GM10248 (cell line): ENCODE data around the gene POU6F1.

Experiments used
- CTCF ChIA-PET: fragments of 300-600 bp; sonication (Branson Sonifier 250); formaldehyde crosslinking; extraction: SDS; loops from one replicate; lab custom pipeline; 2021; ENCODE audit warnings: antibody characterized with exemption; lab: Yijun Ruan, JAX
- POLR2A ChIA-PET: fragments of 350-650 bp; sonication (Branson Sonifier 250); formaldehyde crosslinking; extraction: SDS; loops from one replicate; lab custom pipeline; 2020; ENCODE audit warnings: antibody characterized with exemption; lab: Yijun Ruan, JAX
- DNase-seq: peaks from one replicate; pipeline ENCODE4 v3.0.0; 2012; ENCODE audit errors: extremely low spot score
- TF ChIP-seq, protein P1 (sequence below): IDR thresholded peaks from 2 replicates; pipeline ENCODE4 v1.5.1; 2012; ENCODE audit warnings: mild to moderate bottlenecking, low read depth; ENCODE audit errors: extremely low read depth, missing control alignments, control extremely low read depth

Gene POU6F1

DNA sequence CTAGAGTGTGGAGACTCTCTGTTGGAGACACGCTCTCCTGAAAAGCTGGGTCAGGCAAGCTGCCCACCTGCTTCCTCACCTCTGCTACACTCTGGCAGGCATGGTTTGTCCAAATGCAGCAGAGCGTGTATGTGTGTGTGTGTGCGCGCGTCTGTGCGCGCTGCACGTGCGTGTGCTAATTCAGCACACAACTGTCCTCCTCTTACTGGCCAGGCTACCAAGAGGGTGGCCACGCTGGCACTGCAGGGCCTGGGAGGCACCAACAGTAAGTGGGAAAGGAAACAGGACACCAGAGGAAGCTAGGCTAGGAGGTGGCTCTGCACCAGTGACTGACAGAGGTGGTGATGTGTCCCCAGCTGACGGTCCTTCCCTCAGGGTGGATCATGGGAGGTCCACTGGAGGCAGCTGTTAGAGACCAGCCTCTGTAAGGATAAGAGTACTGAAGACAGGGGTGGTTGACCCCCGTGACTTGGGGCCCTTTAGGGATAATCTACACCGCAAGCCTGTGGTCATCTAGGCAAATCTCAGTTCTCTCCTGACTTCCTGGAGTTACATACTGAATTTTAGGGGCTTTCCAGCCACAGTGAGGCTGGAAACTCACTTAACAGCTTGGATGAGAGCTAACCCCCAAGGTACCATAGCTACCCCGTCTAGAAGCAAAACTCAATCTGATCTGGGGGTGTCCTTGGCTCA lies 29.4 kb downstream of the POU6F1 start:
- ChIA-PET POLR2A (interaction anchor here (0.5 kb wide), 1 partner anchor 732 kb away, joined by 6 read pairs; no protein-coding TSS in a partner anchor), CTCF (interaction anchor here (0.9 to 1.4 kb wide), 8 partner anchors 9 to 186 kb away, joined by 3 to 5 read pairs (median 4); partner anchors contain the start of gene POU6F1)
- TF ChIP-seq, protein P1, sequence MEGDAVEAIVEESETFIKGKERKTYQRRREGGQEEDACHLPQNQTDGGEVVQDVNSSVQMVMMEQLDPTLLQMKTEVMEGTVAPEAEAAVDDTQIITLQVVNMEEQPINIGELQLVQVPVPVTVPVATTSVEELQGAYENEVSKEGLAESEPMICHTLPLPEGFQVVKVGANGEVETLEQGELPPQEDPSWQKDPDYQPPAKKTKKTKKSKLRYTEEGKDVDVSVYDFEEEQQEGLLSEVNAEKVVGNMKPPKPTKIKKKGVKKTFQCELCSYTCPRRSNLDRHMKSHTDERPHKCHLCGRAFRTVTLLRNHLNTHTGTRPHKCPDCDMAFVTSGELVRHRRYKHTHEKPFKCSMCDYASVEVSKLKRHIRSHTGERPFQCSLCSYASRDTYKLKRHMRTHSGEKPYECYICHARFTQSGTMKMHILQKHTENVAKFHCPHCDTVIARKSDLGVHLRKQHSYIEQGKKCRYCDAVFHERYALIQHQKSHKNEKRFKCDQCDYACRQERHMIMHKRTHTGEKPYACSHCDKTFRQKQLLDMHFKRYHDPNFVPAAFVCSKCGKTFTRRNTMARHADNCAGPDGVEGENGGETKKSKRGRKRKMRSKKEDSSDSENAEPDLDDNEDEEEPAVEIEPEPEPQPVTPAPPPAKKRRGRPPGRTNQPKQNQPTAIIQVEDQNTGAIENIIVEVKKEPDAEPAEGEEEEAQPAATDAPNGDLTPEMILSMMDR, result no peak
- DNase-seq, result peak; percentile 77

DNA sequence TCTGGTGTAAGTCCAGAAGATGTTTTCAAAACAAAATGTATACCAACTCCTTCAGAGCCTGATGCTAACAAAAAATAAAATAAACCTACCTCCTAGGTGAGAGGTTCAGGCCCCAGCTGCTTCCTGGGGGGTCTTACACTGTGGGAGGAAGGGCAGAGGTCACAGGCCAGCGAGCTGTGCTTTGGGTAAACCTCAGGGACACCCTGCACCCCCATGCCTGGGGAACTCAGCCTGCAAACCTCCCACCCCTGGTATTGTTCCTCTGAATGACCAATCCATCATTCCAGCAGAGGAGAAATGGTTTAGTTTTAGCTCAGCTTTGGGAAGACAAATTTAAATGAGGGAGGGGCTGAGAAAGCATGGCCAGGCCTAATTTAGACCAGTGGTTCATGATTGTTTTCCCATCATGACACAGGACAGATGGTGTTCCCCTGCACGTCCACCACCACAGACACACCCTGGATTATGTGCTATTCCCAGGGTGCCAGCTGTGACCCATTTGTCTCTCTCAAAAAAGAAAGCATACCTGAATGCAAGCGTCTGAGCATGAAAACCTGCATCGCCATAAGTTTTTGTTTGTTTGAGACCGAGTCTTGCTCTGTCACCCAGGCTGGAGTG lies 30.4 kb downstream of the POU6F1 start:
- TF ChIP-seq, protein P1, result no peak
- no peak for DNase-seq
- POLR2A ChIA-PET, result no interaction called here
- CTCF ChIA-PET, result interaction anchor here (0.9 to 1.4 kb wide), 4 partner anchors 10 to 185 kb away, joined by 3 to 4 read pairs (median 4); no protein-coding TSS in a partner anchor

DNA sequence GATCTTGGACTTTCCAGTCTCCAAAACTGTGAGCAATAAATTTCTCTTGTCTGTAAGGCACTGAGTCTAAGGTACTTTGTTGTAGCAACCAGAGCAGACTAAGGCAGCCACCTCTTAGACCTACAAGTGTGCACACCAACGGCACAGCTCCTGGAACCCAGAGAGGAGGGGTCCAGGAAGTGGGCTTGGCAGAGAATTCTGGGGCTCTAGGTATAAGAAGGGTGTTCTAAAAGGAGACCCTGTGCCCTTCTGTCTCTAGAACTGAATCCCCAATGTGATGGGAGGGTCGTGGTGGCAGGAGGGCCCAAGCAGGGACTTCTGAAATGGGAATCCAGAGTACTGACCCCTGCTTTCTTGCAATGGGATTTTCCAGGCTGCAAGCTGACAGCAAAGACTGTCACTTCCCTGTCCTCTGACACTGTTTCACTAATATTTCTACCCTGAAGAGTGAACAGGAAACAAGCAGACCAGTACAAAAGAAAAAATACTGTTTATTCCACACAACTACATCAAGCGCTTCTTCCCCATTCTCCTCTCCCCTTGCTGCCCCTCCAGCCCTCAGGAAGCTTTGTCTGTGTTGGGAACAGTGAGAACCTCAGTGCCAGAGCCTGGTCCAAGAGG lies 31.3 kb downstream of the POU6F1 start:
- POLR2A ChIA-PET, result no interaction called here
- TF ChIP-seq, protein P1, result no peak
- CTCF ChIA-PET, result interaction anchor here (0.7 to 1.2 kb wide), 4 partner anchors 12 to 32 kb away, joined by 3 to 4 read pairs (median 4); no protein-coding TSS in a partner anchor
- DNase-seq, result no peak

DNA sequence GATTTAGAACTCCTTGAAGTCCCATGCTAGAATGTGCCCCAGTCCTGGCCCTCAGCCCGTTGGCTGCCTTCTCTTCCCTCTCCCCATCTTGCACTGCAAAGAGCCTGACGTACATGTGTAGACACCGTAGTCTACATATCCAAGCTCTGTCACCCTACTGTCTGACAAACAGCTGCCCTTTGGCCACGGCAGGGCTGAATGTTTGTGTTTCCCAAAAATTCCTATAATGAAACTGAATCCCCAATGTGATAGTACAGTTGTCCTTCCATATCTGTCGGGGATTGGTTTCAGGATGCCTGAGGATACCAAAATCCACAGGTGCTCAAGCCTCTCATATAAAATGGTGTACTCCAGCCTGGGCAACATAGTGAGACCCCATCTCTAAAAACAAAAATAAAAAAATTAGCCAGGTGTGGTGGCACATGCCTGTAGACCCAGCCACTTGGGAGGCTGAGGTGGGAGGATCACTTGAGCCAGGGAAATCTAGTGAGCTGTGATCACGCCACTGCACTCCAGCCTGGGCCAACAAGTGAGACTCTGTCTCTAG lies 32.6 kb downstream of the POU6F1 start:
- POLR2A ChIA-PET, result no interaction called here
- no peak for DNase-seq
- TF ChIP-seq, protein P1, result no peak

DNA sequence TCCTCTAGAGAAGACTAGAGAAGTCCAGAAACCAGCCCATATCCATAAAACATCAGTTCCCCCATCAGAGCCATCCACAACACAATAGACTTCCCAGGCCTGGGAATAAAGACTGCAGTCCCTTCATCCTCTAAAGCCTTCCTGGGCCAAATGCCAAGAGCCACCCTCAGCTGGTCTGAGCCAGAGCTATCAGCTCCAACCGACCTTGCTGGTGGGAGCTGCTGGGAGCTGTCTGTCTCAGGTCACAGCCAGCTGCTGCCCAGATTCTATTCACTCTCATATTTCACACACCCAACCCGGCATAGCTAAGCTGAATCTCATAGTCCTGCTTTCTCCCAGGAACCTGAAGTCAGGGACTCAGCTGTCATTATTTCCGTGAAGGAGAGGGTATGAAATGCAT lies 34.0 kb downstream of the POU6F1 start:
- TF ChIP-seq, protein P1, result no peak
- DNase-seq, result no peak
- POLR2A ChIA-PET, result interaction anchor here (0.6 kb wide), 1 partner anchor 10 kb away, joined by 4 read pairs; no protein-coding TSS in a partner anchor
- CTCF ChIA-PET, result interaction anchor here (0.7 to 2.5 kb wide), 6 partner anchors 9 to 158 kb away, joined by 3 to 8 read pairs (median 4); no protein-coding TSS in a partner anchor

More for the DNA sequence above, 32.6 kb downstream of the POU6F1 start:
- CTCF ChIA-PET, result interaction anchor here (1.2 to 1.3 kb wide), 2 partner anchors 10 to 11 kb away, joined by 4 read pairs; no protein-coding TSS in a partner anchor

DNA sequence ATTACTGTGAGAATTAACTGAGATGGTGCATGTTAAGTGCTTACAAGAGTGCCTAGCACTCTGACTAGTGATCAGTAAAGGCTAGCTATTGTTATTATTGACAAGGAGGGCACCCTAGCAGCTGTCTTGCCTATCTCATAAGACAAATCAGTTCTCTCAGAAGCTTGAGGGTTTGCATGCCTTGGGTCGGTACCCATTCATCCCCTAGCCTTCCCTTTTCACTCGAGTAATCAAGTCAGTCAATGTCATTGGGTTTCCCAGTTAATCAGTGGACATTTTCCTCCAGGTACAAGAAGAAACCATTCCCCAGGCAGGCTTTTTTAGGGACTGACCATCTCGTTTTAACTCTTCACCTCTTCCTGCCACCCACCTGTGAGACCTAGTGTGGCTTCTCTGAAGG lies 34.5 kb downstream of the POU6F1 start:
- ChIA-PET POLR2A (interaction anchor here (0.6 kb wide), 1 partner anchor 10 kb away, joined by 4 read pairs; no protein-coding TSS in a partner anchor), CTCF (interaction anchor here (1.0 to 2.5 kb wide), 4 partner anchors 10 to 158 kb away, joined by 4 to 8 read pairs (median 4); no protein-coding TSS in a partner anchor)
- no peak for DNase-seq
- TF ChIP-seq, protein P1, result no peak
